HG03103 (cell line): ENCODE measurements around the gene RBP5.

Source experiments
- ATAC-seq: cut with Tn5 transposase; IDR thresholded peaks from one replicate; pipeline ENCODE4 v1.9.1; 2021; ENCODE audit warnings: low read depth; ENCODE audit not compliant: unreplicated experiment

Gene RBP5

GRCh38 chr12:7079826-7080125 lies 48.9 kb downstream of the RBP5 start:
- no peak for ATAC-seq

GRCh38 chr12:7078163-7078562 lies 50.5 kb downstream of the RBP5 start:
- ATAC-seq: no peak

GRCh38 chr12:7076493-7076892 lies 52.2 kb downstream of the RBP5 start:
- ATAC-seq: no peak

- no peak for ATAC-seq
Measured at GRCh38 chr12:7075939-7076338, 52.8 kb downstream of the RBP5 start.

GRCh38 chr12:7075518-7075917 lies 53.2 kb downstream of the RBP5 start:
- ATAC-seq: no peak

- no peak for ATAC-seq
Measured at GRCh38 chr12:7073946-7074345, 54.7 kb downstream of the RBP5 start.
